Stimulated activated CD8-positive, alpha-beta memory T cell treated with anti-CD3 and anti-CD28 coated beads, Interleukin-15, amount 100 ng/mL, for 48 hours (primary cell): ENCODE results near the gene DNAH6.

Source experiments
- DNase-seq, 2 donors: peaks; one replicate each; pipeline ENCODE4 v3.0.0-alpha.2; 2020; ENCODE audit warnings: low read depth in 2 of 2

Gene DNAH6

GRCh38 chr2:84631985-84632384 is 115.7 kb downstream of the DNAH6 start:
- DNase-seq: no peak

- no peak for DNase-seq
Measured at GRCh38 chr2:84636080-84636971, 120.0 kb downstream of the DNAH6 start.

- no peak for DNase-seq
Measured at GRCh38 chr2:84639751-84640150, 123.5 kb downstream of the DNAH6 start.

DNA sequence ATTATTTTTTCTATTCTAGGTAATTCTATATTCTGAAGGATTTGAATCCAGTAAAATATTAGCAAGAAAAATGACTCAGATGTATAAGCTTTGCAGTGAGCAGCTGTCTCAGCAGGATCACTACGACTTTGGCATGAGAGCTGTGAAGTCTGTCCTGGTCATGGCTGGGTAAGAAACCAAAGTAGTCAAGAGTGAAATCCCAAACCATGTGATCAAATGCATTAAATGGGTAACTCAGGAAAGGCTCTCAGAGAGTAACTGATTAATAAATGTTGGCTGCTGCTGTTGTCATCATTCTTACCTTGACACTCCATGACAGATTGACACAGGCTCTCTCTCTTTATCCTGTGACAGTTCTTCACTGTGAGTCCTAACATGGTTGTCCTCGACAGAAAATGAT is 124.1 kb downstream of the DNAH6 start:
- DNase-seq: no peak

DNA sequence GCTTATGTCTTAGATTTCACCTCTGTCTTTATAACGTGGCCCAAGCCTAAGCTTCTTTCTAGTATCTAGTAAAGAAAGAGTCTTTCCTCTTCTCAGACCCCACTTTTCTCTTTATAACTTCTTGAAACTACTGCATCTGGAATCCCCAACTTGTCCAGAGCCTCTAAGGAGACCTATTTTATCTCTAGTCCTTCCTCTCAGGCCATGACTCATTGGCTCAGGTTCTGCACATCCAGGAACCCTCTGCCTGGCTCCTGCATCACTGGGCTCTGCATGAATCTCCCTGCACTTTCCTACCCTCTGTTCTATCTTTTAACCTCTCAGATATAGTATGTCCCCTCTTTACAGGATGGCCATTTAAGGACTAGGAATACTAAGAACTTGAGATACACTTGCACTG is 124.7 kb downstream of the DNAH6 start:
- DNase-seq: no peak

GRCh38 chr2:84643991-84644390 is 127.7 kb downstream of the DNAH6 start:
- no peak for DNase-seq

- DNase-seq: no peak
Measured at GRCh38 chr2:84646514-84646913, 130.2 kb downstream of the DNAH6 start.

DNA sequence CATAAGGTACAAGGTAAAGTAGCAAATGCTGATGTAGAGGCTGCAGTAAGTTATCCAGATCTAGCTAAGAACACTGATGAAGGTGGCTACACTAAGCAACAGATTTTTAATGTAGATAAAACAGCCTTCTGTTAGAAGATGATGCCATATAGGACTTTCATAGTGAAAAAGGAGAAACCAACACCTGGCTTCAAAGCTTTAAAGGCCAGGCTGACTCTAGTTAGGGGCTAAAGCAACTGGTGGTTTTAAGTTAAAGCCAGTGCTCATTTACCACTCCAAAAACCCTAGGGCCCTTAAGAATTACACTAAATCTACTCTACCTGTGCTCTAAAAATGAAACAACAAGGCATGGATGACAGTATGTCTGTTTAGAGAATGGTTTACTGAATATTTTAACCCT is 131.0 kb downstream of the DNAH6 start:
- no peak for DNase-seq

DNA sequence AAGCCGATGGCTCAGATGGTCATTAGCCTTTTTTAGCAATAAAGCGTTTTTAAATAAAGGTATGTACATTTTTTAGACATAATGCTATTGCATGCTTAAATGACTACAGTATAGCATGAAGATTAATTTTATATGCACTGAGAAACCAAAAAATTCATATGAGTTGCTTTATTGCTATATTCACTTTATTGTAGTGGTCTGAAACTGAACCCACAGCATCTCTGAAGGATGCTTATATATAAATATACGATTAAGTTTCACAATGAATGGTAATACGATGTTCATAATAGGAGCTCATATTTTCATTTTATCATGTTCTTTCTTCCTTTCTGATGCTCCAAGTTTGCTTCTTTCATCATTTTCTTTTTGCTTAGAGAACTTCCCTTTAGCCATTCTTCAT is 132.8 kb downstream of the DNAH6 start:
- DNase-seq: no peak

DNA sequence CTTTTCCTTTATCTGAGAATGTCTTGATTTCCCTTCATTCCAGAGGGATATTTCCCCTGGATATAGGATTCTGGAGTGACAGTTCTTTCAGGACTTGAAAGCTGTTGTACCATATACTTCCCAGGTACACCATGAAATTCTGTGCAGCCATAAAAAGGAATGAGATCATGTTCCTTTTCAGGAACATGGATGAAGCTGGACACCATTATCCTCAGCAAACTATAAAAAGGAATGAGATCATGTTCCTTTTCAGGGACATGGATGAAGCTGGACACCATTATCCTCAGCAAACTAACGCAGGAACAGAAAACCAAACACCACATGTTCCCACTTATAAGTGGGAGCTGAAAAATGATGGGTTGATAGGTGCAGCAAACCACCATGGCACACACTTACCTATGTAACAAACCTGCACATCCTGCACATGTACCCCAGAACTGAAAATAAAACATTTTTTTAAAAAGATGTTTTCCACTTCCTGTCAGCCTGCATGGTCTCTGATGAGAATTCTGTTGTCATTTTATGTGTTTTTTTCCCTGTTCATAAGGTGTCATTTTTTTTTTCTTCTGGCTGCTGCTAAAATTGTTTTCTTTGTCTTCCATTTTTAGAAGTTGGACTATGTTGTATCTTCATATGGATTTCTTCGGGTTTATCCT is 133.3 kb downstream of the DNAH6 start:
- DNase-seq: no peak

GRCh38 chr2:84652431-84652830 is 136.1 kb downstream of the DNAH6 start:
- no peak for DNase-seq

- DNase-seq: no peak
Measured at GRCh38 chr2:84653302-84653701, 137.0 kb downstream of the DNAH6 start.

- no peak for DNase-seq
Measured at GRCh38 chr2:84654414-84654813, 138.1 kb downstream of the DNAH6 start.

DNA sequence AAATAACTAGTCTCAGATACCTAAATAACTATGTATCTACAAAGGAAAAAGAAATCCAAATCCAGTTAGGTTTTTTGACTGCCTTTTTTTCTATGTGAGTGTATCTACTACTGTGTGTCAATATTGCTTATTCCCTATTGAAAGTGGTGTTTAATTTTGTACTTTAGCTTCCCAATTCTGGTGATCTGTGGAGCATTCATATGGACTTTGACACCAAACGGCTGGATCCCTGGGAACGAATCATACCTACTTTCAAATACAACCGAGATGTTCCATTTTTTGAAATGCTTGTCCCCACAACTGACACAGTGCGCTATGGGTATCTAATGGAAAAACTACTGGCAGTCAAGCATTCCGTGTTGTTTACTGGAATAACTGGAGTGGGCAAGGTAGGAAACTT is 152.8 kb downstream of the DNAH6 start:
- no peak for DNase-seq

- no peak for DNase-seq
Measured at GRCh38 chr2:84674099-84674498, 157.8 kb downstream of the DNAH6 start.

DNA sequence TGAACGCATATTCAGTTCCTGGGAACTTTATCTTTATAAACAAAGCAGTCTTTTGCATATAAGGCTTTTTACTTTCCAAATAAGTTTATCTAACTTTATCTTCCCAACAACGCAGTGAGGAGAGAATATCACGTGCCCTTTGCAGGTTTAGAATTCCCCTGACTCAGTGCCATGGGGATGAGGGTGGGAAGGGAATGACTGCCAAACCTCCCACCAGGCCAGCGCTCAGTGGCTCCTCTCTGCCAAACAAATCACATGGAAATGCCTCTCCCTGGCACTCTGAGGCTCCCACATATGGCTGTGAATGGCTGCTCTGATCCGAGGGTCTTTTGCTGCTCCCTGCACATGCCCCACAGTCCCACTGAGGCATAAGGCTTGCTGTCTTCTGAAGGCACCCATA is 158.3 kb downstream of the DNAH6 start:
- no peak for DNase-seq

DNA sequence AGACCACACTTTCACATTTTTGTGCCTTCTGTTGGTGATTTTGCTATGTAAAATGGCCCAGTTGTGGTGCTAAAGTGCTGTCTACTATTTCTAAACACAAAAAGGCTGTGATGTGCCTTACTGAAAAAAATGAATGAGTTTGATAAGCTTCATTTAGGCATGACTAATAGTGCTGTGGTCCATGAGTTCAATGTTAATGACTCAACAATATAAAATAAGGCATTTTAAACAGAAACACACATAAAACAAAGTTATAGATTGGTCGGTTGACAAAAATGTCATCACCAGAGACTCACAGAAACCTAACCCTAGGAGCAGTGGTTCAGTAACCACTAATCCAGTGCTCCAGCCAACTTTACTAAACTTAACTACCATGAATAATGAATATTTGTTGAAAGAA is 160.0 kb downstream of the DNAH6 start:
- no peak for DNase-seq

- DNase-seq: no peak
Measured at GRCh38 chr2:84678214-84678613, 161.9 kb downstream of the DNAH6 start.

- no peak for DNase-seq
Measured at GRCh38 chr2:84686783-84687476, 170.6 kb downstream of the DNAH6 start.

- no peak for DNase-seq
Measured at GRCh38 chr2:84687498-84688149, 171.3 kb downstream of the DNAH6 start.

GRCh38 chr2:84690225-84690624 is 173.9 kb downstream of the DNAH6 start:
- DNase-seq: no peak

GRCh38 chr2:84694088-84694622 is 177.9 kb downstream of the DNAH6 start:
- no peak for DNase-seq
